Activated naive CD8-positive, alpha-beta T cell treated with anti-CD3 and anti-CD28 coated beads, Interleukin-2, amount 50 U/mL, for 16 hours (primary cell): ENCODE data around the gene USP40.

Experiments used
- DNase-seq: peaks from one replicate; pipeline ENCODE4 v3.0.0-alpha.2; 2020; ENCODE audit warnings: low read depth, low spot score

The USP40 gene

DNA sequence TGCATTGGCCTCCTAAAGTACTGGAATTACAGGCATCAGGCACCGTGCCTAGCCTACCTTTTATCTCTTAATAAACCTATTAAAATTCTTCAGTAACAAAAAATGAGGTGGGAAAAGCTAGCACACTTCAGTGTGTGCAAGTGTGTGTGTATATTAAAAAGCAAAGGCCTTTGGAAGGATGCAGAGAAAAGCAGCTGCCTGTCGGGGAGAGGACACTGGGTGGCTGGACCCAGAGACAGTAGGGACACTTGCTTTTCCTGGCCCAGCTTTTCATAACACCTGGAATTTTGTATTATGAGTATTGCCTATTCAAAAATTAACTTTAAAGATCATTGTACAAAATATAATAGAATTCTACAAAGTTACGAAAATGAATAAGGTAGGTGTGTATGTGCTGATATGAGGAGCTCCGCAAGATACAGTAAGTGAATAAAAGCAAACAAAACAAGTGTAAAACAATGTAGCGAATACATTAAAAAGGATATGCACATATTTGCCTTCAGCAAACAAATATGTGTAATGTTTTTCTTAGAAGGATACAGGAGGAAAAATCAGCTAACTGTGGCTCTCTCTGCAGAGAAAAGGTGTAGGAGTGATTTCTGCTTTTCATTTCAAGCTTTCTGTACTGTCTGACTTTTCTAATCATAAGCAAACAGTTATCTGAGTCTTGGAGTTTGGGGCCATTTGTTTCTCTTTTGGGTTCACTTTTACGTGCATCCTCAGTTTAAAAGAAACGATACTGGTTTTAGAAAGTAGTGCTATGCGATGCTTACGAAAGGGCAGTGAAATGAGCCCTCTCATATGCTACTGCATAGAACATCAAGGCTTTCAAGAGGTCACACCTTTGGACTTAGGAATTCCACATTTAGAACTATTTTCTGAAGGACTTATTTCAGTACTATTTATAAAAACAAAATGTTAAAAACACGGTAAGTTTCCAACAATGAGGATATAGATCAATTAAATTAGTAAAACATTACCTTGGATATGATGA is 70.8 kb downstream of the USP40 start:
- DNase-seq: no peak

DNA sequence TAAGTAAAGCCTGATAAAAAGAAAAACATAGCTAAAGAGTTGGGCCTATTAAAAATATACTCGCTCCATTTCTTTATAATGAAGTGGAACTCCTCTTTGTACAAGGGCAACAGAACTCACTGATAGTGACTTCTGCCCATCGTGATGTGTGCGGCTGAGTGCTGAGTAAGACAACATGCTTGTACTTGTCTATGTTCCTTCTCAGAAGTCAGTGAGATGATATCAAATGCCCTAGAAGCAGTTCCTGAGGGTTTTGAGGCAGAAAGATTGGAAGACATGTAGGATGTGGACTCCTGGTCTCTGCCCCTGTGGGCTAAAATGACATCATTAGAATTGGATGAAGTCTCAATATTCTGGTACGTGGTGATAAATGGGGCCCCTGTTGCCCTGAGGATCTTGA is 73.8 kb downstream of the USP40 start:
- DNase-seq: no peak

DNA sequence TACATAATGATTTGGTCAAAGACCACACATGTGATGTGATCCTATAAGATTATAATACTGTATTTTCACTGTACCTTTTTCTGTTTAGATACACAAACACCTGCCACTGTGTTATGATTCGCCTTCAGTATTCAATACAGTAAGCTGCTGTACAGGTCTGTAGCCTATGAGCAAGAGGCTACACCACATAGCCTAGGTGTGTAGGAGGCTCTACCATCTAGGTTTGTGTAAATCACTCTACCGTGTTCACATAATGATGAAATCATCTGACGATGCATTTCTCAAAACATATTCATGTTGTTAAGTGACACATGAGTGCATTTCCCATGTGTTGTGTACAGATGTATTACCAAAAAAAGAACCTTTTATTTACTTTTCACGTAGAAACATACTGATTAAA is 74.5 kb downstream of the USP40 start:
- no peak for DNase-seq

DNA sequence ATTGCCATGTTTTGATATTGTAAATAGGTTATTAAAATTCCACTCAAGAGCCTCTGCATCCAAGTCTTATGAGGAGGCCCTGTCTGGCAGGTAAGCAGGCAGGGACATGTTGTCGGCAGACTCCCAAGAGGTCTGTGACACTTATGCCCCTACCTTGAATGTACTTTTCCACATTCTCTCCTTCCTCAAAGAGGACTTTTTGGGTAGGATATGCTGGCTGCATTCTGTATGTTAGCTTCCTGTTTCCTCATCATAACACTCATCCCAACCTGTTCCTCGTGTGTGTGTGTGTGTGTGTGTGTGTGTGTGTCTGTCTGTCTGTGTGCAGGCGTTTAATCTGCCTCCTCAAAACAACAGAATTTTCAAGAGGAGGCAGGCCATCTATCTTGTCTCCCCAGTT is 75.3 kb downstream of the USP40 start:
- DNase-seq: no peak

DNA sequence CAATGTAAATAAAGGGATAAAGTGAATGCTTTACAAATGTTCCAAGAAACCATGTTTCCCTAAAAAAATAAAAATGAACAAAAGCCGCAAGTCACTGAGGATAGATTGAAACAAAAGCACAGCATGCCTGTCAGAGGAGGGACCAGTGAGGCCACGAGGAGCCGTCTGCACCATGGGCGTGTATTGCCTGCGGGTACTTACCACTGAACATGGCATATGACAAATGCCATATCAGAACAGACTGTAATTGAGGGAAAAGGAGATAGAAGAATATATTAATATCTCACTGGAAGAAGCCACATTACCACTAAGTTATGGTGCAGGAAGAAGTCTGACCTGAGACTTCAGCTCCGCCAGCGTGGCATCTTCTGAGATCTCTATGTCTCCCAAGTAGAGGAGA is 75.8 kb downstream of the USP40 start:
- no peak for DNase-seq

DNA sequence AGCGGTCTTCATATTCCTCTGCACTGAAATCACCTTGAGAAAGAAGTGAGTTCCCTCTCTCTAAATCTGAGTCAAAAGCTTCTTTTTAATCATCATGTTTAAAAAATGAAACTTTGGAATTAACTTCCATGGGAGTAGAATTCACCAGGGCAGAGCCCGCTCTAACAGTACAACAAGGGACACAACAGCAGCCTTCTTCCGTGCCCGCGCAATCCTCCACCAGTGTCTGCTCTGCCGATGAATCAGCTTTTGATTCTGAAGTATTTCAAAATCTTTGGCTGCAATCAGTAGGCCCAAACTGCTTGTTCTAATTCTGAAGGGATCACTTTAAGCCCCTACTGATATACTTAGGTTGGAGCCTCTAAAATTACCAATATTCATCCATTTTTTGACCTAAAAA is 76.9 kb downstream of the USP40 start:
- no peak for DNase-seq

DNA sequence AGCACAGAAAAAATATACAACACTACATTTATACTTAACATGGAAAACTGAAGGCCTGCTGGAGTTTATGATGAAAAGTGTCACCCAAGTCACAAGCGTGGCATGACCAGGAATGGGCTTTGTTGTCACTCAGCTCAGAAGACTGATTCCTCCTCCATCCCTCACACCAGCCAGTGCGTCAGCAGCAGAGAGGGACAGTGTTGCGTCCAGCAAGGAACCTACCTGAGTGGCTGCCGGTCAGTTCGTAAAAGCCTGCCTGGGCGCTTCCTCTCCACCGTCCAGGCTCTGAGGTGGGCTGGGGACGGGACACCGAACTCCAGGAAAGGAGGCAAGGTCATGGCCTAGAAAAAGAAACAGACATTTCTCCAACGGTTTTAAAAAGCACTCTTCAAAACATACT is 77.4 kb downstream of the USP40 start:
- no peak for DNase-seq

DNA sequence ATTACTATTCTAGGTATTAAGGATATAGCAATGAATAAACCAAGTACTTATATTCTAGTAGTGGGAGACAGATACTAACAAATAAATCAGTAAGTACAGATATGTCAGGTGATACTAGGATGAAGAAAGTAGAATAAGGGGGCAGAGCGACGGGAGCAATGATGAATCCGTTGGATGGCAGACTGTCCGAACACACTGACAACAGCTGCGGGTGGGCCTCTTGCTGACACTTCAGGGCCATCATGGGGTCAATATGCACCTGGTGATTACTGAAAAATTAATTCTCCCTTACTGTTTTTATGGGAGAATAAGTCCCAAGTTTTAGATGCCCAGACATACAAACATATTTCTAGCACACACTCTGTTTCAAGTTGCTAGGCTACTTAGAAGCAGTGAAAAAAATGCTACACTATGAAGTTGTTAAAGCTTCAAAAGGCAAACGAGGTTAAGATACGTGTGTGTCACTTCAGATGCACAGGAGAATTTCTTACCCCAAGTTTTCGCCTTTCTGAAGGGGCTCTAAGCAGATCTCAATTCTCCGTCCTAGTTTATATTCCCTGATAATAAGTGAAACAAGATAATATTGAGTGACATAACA is 78.7 kb downstream of the USP40 start:
- no peak for DNase-seq

DNA sequence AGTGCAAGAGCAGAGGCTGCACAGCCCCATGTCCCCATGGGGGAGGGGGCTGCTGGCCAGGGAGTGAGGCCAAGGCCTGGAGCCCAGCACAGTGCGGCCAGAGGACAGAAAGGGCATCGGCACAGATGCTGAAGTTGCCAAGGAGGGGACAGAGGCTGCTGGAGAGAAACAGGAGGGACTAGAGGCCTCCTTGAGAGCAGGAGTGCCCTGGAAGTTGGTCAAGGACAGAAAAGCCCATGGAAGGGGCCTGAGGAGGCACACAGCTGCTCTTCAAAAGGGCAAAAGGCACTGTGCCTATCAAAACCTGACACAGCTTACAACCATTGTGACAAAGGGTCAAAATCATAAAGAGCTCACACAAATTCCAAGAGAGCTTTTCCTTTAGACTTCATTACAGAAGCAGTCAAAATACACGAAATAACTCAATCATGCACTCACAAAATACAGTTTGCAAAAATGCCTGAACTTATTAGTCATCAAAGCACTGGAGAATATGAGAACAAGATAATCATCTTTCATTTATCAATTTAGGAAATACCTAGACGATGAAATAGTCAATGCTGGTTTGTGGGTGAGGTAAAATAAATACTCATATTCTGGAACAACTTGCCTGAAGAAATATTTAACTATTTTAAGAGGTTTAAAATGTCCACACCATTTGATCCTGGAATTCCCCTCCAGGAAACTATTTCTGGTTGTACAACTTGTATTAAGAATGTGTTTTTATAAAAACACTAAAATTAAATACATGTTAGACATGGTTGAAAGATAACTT is 79.6 kb downstream of the USP40 start:
- no peak for DNase-seq

DNA sequence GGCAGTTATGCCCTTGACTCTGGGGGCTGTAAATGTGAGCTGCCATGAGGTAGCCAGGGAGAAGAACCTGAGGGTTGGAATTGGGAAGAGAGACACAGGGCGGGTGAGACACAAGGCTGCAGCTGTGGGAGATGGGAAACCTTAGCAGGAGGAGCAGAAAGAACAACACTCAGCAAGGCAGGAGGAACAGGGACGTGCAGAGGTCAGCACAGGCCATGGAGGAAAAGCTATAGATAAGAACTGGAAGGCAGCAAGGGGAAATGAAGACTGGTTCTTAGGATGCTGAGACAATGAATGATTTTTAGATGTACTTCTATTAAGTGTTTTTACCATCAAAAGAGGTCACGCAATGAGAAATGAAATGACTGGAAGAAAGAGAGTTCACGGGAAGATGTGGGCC is 80.2 kb downstream of the USP40 start:
- DNase-seq: no peak

DNA sequence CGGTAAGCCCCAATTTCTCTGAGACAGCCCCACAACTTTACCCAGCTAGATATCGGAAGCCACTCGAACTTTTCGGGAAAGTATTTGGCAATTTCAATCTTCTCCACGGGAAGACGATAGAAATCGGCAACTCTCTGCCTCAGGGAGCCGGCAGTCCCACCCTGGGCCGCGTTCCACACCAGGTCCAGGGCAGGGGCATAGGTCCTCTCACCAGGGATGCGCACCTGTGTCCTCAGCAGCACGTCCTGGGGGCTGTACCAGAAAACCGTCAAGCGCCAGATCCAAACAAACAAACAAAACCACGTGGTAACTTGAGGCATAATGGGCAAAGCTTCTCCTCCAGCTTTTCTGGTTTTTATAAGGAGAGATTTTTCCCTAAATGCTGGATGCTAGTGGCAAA is 80.9 kb downstream of the USP40 start:
- no peak for DNase-seq

DNA sequence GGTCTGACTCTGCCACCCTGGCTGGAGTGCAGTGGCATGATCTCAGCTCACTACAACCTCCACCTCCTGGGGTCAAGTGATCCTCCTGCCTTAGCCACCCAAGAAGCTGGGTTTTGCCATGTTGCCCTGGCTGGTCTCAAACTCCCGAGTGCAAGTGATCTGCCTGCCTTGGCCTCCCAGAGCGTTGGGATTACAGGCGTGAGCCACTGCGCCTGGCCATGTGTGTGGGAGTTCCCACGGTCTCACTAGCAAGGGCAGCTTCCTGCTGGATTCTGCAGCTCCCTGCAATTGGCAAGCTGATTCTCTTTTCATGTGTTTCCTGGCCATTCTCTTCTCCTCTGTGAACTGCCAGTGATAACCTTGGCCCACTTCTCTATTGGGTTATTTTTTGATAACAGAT is 84.0 kb downstream of the USP40 start:
- DNase-seq: no peak

DNA sequence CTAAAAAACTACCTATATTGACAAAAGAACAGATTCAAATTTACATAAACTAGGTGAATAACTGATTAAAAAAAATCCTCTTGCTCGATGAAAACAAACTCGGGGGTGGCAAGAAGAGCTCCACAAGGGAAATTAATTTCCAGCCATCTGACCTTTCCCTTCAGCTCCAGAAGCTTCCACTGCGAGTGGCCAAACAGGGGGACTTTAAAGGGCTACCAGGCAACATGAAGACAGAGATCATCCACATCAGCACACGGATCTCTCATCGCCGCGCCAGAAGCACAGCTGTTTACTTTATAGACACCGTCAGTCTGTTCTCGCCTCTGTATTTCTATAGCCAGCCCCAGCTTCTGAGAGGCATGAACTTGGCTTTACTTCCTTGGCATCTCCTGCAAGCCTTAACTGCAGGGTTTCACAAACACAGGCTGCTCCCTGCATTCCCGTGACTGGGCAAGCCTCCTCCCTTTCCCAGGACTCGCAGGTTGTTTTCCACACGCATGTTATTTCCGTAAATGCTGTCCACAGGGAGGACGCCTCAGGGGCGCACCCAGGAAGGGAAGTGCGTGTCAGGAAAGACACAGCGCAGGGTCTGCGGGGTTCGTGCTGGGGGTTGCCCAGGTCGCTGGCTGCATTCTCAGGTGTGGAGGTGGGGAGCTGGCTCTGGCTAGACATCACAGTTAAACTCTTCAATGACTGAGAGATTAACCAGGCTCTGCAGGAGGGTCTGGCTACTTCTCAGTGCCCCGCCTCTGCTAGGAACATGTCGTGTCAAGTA is 85.0 kb downstream of the USP40 start:
- no peak for DNase-seq

DNA sequence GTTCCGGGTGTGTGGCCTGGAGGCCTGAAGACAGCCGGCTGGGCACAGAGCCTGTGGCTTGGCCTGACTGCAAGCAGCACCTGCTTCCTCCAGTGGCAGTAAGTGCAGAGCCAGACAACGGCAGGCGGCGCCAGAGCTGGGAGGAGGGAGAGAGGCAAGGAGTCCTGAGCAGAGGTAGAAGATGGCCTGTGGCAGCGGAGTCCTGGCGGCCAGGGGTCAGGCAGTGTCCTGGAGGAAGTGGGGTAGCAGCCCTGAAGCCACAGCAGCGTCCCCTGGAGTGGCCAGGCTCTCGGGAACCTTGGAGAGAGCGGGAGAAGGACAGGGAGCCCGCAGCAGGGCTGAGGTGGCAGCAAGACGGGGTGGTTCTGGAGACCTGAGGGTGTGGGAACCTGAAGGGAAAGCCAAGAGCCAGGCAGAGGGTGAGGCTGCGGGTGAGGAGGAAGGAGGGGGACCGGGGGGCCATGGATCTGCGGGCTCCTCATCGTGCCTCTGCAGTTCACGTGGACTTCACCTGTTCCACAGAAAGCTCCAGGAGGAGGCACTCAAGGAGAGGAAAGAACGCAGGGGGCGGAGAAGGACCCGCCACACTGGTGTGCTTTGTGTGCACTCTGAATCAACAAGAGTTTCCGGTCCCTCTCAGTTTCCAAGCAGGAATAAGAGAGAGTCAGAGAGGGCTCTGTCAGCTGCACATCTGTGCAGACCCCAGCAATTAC is 85.9 kb downstream of the USP40 start:
- no peak for DNase-seq

DNA sequence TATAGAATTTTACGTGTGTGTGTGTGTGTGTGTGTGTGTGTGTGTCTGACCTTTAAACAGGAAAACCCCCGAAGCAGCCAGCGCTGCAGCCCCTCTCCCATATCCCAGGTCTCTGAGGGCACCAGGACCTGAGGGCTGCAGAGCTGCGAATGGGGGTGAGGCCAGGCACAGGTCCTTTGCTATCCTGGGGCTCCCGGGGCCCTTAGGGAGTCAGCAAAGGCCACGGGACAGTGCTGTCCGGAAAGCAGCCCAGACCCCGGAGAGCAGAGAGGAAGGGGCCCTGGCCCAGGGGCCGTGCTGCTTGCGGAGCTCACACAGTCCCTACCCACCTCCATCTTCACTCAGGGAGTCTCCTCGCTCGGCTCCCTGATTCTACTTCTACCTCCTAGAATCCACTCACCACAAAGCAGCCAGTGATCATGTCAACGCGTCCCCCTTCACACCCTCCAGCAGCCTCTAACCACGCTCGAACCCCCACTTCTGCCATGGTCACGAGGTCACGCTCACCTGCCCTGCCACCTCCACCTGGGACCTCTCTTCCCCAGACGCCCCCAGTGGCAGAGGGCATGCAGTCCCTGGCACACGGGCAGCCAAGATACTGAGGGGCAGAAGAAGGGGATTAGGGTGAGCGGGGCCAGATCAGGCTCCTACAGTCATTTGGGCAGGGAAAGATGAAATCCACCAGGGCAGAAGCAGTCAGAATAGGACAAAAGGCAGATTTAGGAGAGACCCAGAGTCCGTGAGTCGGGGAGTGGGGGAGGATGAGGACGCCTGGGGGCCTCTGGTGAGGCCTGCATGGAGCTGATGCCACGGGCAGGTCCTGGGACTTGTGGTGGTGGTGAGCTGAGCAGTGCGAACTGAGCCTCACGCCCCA is 86.7 kb downstream of the USP40 start:
- no peak for DNase-seq

DNA sequence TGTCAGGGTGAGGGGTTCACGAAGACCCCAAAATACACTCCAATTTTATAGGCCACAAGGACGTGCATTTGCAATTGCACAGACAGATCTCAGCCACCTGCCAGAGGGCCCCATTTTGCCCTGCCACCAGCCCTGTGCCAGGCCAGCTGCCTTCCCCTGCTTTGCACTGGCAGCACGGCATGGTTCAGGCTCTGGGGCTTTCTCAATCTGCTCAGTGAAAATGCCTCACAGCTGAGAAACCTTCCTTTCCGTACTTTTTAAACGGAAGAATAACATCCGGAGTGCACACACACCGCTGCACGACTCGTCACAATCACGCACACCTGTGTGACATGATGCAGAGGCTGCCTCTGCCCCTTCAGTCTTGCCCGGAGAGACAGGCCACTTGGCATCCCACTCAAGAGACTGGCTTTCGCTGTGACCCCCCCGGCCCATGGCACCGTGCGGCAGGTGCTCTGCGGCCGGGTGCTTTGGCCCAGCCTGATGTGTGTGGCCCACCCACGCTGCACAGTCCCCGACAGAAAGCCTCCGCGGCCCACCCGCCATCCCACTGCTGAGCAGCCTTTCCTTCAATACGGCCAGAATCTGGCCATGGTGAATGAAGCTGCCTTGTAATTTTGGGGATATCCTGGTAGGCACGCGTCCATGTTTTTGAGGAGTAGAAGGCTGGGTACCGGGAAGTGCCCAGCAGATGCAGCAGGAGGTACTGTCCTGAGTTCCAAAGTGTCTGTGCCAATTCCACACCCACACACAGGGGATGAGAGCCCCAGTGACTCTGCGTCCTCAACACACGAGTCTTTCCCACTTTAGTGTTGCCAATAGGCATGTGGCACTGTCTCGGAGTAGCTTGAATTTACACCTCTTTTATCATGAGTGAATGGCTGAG is 88.8 kb downstream of the USP40 start:
- no peak for DNase-seq

DNA sequence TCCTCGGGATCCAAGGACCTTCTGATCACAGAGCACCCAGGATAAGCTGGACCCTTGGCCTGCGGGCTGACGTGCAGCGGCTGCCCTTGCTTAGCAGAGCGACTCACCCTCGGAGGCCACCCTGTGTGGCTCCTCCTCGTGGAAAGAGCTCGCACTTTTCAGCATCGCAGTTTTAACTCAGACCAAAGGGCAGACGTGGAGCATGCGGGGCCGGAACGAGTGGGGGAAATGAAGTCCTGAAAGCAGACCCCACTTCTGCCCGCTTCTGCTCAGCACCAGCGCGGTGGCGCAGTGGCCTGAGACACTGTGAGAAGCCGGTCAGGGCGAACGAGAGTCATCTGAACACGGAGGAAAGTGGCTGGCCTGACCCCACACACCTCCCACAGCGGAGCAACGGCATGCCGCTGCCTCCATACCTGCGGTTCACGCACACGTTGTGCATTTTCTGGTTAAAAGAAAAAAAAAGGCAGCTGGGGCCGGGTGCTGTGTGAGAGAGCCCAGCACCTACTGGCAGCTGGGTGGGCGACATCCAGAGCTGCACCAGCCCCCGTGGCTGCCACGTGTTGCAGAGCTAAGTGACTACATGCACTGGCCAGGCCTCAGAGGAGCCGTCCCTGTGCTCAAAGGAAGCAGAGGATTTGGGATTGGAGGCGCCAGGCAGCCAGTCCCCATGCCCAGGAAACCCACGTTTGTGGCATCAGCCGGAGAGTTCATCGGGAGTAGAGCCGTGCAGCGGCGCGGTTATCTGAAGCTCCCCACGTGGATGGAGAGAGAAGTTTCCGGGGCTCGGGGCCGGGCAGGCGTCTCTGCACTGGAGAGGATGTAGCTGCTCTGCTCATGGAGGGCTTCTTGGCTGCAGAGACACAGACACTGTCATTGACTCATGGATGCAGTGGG is 89.7 kb downstream of the USP40 start:
- no peak for DNase-seq

DNA sequence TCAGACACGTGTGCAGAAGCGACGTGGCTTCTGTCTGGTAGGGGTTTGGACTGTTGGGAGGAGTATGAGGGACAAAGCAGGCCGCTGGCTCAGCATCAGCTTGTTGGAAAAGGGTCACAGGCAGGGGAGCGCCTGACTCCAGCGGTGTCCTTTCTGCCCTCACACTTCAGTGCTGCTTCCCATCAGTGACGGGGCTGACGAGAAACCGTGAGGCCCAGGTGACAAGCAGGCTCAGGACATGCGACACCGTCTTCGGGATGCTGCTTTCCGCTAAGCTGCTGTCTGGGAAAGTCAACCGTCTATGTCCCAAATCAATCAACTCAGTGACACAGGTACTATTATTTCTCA is 90.5 kb downstream of the USP40 start:
- no peak for DNase-seq
